Mesendoderm (in vitro differentiated cells): Measurements from ENCODE around the gene ZNF267.
"Not testable (repeated sequence)": the region's sequence is repeated elsewhere in the genome, so short reads cannot be mapped to it uniquely, and the experiment has no call there.

Experiments
- DNase-seq: peaks from one replicate; pipeline ENCODE4 v3.0.0; 2013
- H2AK5ac ChIP-seq: 2 replicates; pipeline ENCODE4 v1.6.1; 2013; ENCODE audit warnings: low read length, inconsistent platforms
- H2BK120ac ChIP-seq: 2 replicates; pipeline ENCODE4 v1.6.1; 2013; ENCODE audit warnings: low read depth, mild to moderate bottlenecking, low read length, moderate library complexity, mixed read lengths
- H2BK15ac ChIP-seq: replicated peaks from 2 replicates; pipeline ENCODE4 v1.6.1; 2013; ENCODE audit warnings: low read depth, mild to moderate bottlenecking, moderate library complexity
- H2BK5ac ChIP-seq: 2 replicates; pipeline ENCODE4 v1.6.1; 2013; ENCODE audit warnings: low read length, inconsistent platforms
- H3K18ac ChIP-seq: 2 replicates; pipeline ENCODE4 v1.6.1; 2013; ENCODE audit warnings: mild to moderate bottlenecking, low read length, mixed read lengths
- H3K23ac ChIP-seq: one replicate; pipeline ENCODE4 v1.6.1; 2013; ENCODE audit warnings: low read length
- H3K27ac ChIP-seq: 2 replicates; pipeline ENCODE4 v1.5.1; 2013; ENCODE audit warnings: low read depth, mild to moderate bottlenecking, inconsistent platforms, low read length, moderate library complexity
- H3K27me3 ChIP-seq: 2 replicates; pipeline ENCODE4 v1.6.1; 2013; ENCODE audit warnings: low read length, control low read depth, mild to moderate bottlenecking, inconsistent platforms; ENCODE audit not compliant: insufficient read depth, poor library complexity
- H3K36me3 ChIP-seq: 2 replicates; pipeline ENCODE4 v1.6.1; 2013; ENCODE audit warnings: low read length, inconsistent platforms; ENCODE audit not compliant: control insufficient read depth, insufficient read depth
- H3K4ac ChIP-seq: one replicate; pipeline ENCODE4 v1.6.1; 2013; ENCODE audit warnings: low read depth, mild to moderate bottlenecking, low read length, moderate library complexity
- H3K4me1 ChIP-seq: 2 replicates; pipeline ENCODE4 v1.6.1; 2013; ENCODE audit warnings: low read depth, low read length, inconsistent platforms; ENCODE audit not compliant: control insufficient read depth
- H3K4me2 ChIP-seq: 2 replicates; pipeline ENCODE4 v1.6.1; 2013; ENCODE audit warnings: low read length
- H3K4me3 ChIP-seq: 2 replicates; pipeline ENCODE4 v1.5.1; 2013; ENCODE audit warnings: mild to moderate bottlenecking, low read length
- H3K56ac ChIP-seq: one replicate; pipeline ENCODE4 v1.6.1; 2013; ENCODE audit warnings: low read length
- H3K79me1 ChIP-seq: 2 replicates; pipeline ENCODE4 v1.6.1; 2013; ENCODE audit warnings: low read length, inconsistent platforms
- H3K79me2 ChIP-seq: 2 replicates; pipeline ENCODE4 v1.6.1; 2013; ENCODE audit warnings: mild to moderate bottlenecking, low read length; ENCODE audit not compliant: control insufficient read depth, insufficient read depth
- H3K9ac ChIP-seq: 2 replicates; pipeline ENCODE4 v1.6.1; 2013; ENCODE audit warnings: low read length, inconsistent platforms
- H4K5ac ChIP-seq: one replicate; pipeline ENCODE4 v1.6.1; 2013; ENCODE audit warnings: low read length
- H4K8ac ChIP-seq: one replicate; pipeline ENCODE4 v1.6.1; 2013; ENCODE audit warnings: low read depth, mild to moderate bottlenecking, control low read depth, low read length, moderate library complexity
- WGBS: extraction: QIAGEN DNeasy Blood & Tissue Kit; methylation state at CpG from one replicate; pipeline ENCODE4 v1.1.7; 2013; ENCODE audit warnings: low lambda C conversion rate, missing lambda C conversion rate; ENCODE audit not compliant: insufficient coverage; ENCODE audit errors: extremely low coverage; 5-methylcytosine and 5-hydroxymethylcytosine counted together

ZNF267 gene

DNA sequence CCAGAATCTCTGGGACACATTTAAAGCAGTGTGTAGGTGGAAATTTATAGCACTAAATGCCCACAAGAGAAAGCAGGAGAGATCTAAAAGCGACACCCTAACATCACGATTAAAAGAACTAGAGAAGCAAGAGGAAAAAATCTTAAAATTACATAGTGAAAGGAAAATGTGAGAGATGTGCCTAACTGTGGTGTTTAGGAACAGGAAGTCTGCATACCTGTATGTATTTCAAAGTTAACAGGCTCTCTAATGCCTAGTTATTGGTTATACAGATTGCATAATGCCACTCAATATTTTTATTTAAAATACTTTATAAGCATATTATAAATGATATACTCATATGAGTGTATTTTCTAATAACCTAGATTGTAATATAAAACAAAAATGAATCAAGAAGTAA is 25.9 kb downstream of the ZNF267 start:
- Histone ChIP-seq H3K79me2 (no peaks in the 10 kb centered on the region), H3K79me1 (peaks cover under 1% of the 10 kb centered on the region), H3K36me3 (peaks cover 7% of the 10 kb centered on the region), H3K18ac (no peak overlapping the region), H3K4me2 (no peak overlapping the region), H3K9ac (no peak overlapping the region), H3K4me3 (no peak overlapping the region), H2BK15ac (no peak overlapping the region), H3K23ac (no peak overlapping the region), H3K4ac (no peak overlapping the region), H3K4me1 (no peaks in the 10 kb centered on the region), H3K56ac (no peak overlapping the region), H2BK120ac (no peak overlapping the region), H3K27ac (no peak overlapping the region), H2AK5ac (no peak overlapping the region), H2BK5ac (no peak overlapping the region), H3K27me3 (no peaks in the 10 kb centered on the region), H4K8ac (no peak overlapping the region), H4K5ac (no peak overlapping the region)
- no peak for DNase-seq
- no CpG with 5 or more reads among the region's 2 CpGs for WGBS

DNA sequence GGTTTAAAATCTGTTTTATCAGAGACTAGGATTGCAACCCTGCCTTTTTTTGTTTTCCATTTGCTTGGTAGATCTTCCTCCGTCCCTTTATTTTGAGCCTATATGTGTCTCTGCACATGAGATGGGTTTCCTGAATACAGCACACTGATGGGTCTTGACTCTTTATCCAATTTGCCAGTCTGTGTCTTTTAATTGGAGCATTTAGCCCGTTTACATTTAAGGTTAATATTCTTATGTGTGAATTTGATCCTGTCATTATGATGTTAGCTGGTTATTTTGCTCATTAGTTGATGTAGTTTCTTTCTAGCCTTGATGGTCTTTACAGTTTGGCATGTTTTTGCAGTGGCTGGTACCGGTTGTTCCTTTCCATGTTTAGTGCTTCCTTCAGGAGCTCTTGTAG is 31.0 kb downstream of the ZNF267 start:
- H3K23ac ChIP-seq, H3K4me3 ChIP-seq, H3K18ac ChIP-seq, H3K36me3 ChIP-seq, H3K79me1 ChIP-seq, H3K56ac ChIP-seq, H2BK5ac ChIP-seq, H2BK120ac ChIP-seq, H3K27me3 ChIP-seq, DNase-seq, H3K4me1 ChIP-seq, H3K4ac ChIP-seq, H2AK5ac ChIP-seq, H3K9ac ChIP-seq, H3K4me2 ChIP-seq, H2BK15ac ChIP-seq, H3K27ac ChIP-seq, H4K5ac ChIP-seq, H3K79me2 ChIP-seq, H4K8ac ChIP-seq: not testable (repeated sequence)
- no CpG with 5 or more reads among the region's 3 CpGs for WGBS

- Histone ChIP-seq H3K23ac (no peak overlapping the region), H3K27me3 (no peaks in the 10 kb centered on the region), H3K18ac (no peak overlapping the region), H2BK15ac (no peak overlapping the region), H3K4me2 (no peak overlapping the region), H3K9ac (no peak overlapping the region), H4K5ac (no peak overlapping the region), H2BK5ac (no peak overlapping the region), H2AK5ac (no peak overlapping the region), H3K4ac (no peak overlapping the region), H3K36me3 (no peaks in the 10 kb centered on the region), H3K79me1 (peaks cover 2% of the 10 kb centered on the region), H2BK120ac (no peak overlapping the region), H3K4me3 (peak overlapping the region; percentile 1), H4K8ac (no peak overlapping the region), H3K27ac (no peak overlapping the region), H3K79me2 (peaks cover 6% of the 10 kb centered on the region), H3K4me1 (no peaks in the 10 kb centered on the region), H3K56ac (no peak overlapping the region)
- DNase-seq, result no peak
- no CpG with 5 or more reads among the region's 1 CpG for WGBS
Measured at GRCh38 chr16:31913668-31914067, 40.1 kb downstream of the ZNF267 start.

GRCh38 chr16:31916056-31916488 is 42.5 kb downstream of the ZNF267 start:
- H3K27ac ChIP-seq, result no peak overlapping the region
- H3K18ac ChIP-seq, result no peak overlapping the region
- H4K8ac ChIP-seq, result no peak overlapping the region
- no peak overlapping the region for H2AK5ac ChIP-seq
- H2BK120ac ChIP-seq, result no peak overlapping the region
- H2BK5ac ChIP-seq, result no peak overlapping the region
- WGBS, result no CpG with 5 or more reads among the region's 3 CpGs
- H3K36me3 ChIP-seq, result no peaks in the 10 kb centered on the region
- H2BK15ac ChIP-seq, result no peak overlapping the region
- no peak overlapping the region for H4K5ac ChIP-seq
- no peak overlapping the region for H3K23ac ChIP-seq
- H3K4me3 ChIP-seq, result peak overlapping the region; percentile 5
- H3K79me2 ChIP-seq, result peaks cover 6% of the 10 kb centered on the region
- H3K4me1 ChIP-seq, result no peaks in the 10 kb centered on the region
- H3K56ac ChIP-seq, result no peak overlapping the region
- H3K79me1 ChIP-seq, result peaks cover 2% of the 10 kb centered on the region
- no peak overlapping the region for H3K4ac ChIP-seq
- no peaks in the 10 kb centered on the region for H3K27me3 ChIP-seq
- peak; percentile 9 for DNase-seq
- no peak overlapping the region for H3K9ac ChIP-seq
- no peak overlapping the region for H3K4me2 ChIP-seq

DNA sequence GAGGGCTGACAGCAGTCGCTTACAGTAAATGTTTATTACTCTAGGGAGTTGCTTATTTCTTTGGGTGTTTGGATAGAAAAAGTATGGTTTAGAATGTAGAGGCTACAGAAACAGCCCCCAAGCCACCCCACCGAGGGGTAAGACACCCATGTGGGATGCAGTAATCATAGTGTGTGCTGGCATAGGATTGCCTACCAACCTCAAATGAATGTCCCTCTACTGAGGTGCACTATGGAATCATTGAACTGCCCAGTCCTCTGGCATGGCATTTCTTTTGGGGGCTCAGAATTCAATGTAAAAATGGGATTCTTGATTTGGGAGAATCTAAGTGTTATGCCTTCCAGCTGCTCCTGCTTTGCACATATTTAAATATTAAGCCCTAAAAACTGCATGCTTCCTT is 46.8 kb downstream of the ZNF267 start:
- Histone ChIP-seq H3K18ac (no peak overlapping the region), H3K56ac (no peak overlapping the region), H3K27me3 (no peaks in the 10 kb centered on the region), H2AK5ac (no peak overlapping the region), H3K23ac (no peak overlapping the region), H3K79me2 (no peaks in the 10 kb centered on the region), H3K4me3 (no peak overlapping the region), H2BK15ac (no peak overlapping the region), H3K9ac (no peak overlapping the region), H3K4ac (no peak overlapping the region), H4K8ac (no peak overlapping the region), H3K4me1 (no peaks in the 10 kb centered on the region), H3K79me1 (no peaks in the 10 kb centered on the region), H2BK120ac (no peak overlapping the region), H3K27ac (no peak overlapping the region), H4K5ac (no peak overlapping the region), H3K4me2 (no peak overlapping the region), H3K36me3 (no peaks in the 10 kb centered on the region), H2BK5ac (no peak overlapping the region)
- DNase-seq, result no peak
- no CpG with 5 or more reads among the region's 2 CpGs for WGBS

- H3K4me3 ChIP-seq, H3K79me2 ChIP-seq, DNase-seq, H3K18ac ChIP-seq, H3K4me1 ChIP-seq, H3K9ac ChIP-seq, H2BK5ac ChIP-seq, H4K5ac ChIP-seq, H3K27me3 ChIP-seq, H3K4me2 ChIP-seq, H3K23ac ChIP-seq, H3K27ac ChIP-seq, H3K56ac ChIP-seq, H2BK15ac ChIP-seq, H3K4ac ChIP-seq, H3K79me1 ChIP-seq, H2AK5ac ChIP-seq, H4K8ac ChIP-seq, H2BK120ac ChIP-seq, H3K36me3 ChIP-seq: not testable (repeated sequence)
- WGBS, result no CpG with 5 or more reads among the region's 1 CpG
Measured at GRCh38 chr16:31951806-31952205, 78.2 kb downstream of the ZNF267 start.
